HG02798 (cell line): ENCODE measurements around the gene SUN1.
"Not testable (repeated sequence)": the region's sequence is repeated elsewhere in the genome, so short reads cannot be mapped to it uniquely, and the experiment has no call there.

Source experiments
- ATAC-seq: cut with Tn5 transposase; IDR thresholded peaks from one replicate; pipeline ENCODE4 v1.9.1; 2021; ENCODE audit warnings: mild to moderate bottlenecking; ENCODE audit not compliant: unreplicated experiment, poor library complexity

Gene SUN1

GRCh38 chr7:803796-804195 lies 28.5 kb upstream of the SUN1 start:
- not testable (repeated sequence) for ATAC-seq

- no peak for ATAC-seq
Measured at GRCh38 chr7:805261-805660, 27.0 kb upstream of the SUN1 start.

GRCh38 chr7:815284-816216 lies 16.7 kb upstream of the SUN1 start:
- no peak for ATAC-seq

- ATAC-seq, result peak; percentile 94
Measured at GRCh38 chr7:816300-816750, 16.0 kb upstream of the SUN1 start.

GRCh38 chr7:816751-817671 lies 15.3 kb upstream of the SUN1 start:
- peak; percentile 14 for ATAC-seq

DNA sequence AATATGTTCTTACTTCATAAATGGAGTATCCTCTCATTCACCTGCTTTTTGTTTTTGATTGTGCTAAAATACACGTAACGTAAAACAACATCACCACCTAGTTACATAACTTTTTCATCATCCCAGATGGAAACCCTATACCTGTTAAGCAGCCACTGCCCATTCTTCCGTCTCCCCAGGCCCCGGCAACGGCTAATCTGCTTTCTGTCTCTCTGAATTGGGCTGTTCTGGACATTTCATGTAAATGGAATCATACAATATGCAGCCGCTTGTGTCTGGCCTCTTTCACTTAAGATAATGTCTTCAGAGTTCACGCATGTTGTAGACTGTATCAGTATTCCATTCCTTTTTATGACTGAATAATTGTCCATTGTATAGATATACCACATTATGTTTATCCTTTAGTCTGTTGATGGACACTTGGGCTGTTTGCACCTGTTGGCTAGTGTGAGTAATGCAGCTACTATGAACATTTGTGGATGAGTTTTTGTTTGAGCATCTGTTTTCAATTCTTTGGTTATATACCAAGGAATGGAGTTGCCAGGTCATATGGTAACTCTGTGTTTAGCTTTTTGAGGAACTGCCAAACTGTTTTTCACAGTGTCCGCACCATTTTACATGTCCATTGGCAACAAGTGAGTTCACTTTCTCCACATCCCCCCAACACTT lies 14.1 kb upstream of the SUN1 start:
- no peak for ATAC-seq

- ATAC-seq, result no peak
Measured at GRCh38 chr7:820341-820740, 11.9 kb upstream of the SUN1 start.

- ATAC-seq, result no peak
Measured at GRCh38 chr7:821688-822087, 10.6 kb upstream of the SUN1 start.

- ATAC-seq, result no peak
Measured at GRCh38 chr7:822692-823276, 9.5 kb upstream of the SUN1 start.

GRCh38 chr7:823649-824048 lies 8.6 kb upstream of the SUN1 start:
- ATAC-seq, result no peak

DNA sequence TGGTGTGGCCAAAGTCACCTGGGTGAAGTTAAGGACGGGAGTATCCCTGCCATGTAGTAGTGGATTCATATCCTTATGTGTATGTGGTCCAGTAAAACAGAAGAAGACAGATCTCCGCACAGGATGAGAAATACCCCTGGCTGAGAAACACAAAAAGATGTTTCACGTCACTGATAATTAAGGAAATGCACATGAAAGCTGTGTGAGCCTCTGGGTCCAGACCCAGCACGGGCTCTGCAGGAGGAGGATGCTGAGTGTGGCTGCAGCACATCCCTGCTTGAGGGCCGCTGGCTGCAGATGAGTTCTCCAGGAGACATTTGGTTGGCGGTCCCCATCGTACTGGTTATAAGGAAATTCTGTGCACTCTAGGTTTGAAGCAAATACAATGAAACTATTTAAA lies 8.2 kb upstream of the SUN1 start:
- ATAC-seq, result no peak

DNA sequence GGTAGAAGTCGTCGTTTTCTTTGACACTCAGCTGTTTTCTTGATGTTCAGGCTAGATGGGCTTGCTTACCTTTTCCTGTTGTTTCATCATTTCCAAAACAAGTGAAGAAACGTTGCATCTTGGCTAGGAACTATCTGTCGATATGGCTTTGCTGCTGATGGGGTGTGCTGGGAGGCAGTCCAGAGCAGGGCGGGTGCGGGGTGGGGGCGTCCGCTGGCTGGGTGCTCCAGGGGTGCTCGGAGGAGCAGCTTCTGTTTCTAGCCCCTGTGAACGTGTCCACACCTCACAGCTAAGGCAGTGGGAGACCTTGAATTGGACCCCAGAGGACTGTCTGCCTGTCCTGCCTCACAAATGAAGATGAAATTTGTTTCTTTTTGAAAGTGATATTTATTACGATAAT lies 7.6 kb upstream of the SUN1 start:
- no peak for ATAC-seq

- ATAC-seq, result no peak
Measured at GRCh38 chr7:825386-825785, 6.9 kb upstream of the SUN1 start.

DNA sequence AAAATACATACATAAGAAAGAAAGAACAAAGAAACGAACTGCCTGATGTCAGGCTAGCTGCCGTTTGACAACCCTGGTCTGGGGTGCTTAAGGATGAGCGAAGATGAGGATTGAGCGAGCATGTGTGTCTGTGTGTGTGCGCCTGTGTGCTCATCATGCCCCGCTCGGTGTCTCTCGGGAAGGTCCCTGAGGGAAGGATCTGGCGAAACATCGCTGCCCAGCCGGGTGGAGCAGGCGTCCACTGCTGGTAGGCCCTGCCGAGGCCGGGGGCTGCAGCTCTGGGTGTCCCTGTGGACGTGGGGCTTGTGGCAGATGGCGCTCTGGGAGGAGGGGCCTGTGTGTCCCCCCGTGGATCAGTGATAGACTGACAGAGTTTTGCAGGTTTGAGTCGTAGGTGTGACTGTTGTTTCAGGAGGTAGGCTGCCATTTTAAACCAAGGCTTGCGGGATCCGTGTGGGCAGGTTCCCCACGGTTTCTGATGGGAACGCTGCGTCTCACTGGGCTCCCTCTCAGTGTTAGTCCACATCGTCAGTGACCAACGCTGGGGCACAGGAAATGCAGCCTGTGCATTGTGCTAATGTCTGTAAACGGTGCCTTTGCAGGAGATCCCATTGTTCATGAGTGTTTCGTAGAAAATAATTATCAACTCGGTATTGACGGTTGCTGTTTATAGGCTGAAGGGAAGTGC lies 5.9 kb upstream of the SUN1 start:
- ATAC-seq, result no peak

- no peak for ATAC-seq
Measured at GRCh38 chr7:828793-829561, 3.3 kb upstream of the SUN1 start.

- ATAC-seq, result no peak
Measured at GRCh38 chr7:830069-830468, 2.2 kb upstream of the SUN1 start.

DNA sequence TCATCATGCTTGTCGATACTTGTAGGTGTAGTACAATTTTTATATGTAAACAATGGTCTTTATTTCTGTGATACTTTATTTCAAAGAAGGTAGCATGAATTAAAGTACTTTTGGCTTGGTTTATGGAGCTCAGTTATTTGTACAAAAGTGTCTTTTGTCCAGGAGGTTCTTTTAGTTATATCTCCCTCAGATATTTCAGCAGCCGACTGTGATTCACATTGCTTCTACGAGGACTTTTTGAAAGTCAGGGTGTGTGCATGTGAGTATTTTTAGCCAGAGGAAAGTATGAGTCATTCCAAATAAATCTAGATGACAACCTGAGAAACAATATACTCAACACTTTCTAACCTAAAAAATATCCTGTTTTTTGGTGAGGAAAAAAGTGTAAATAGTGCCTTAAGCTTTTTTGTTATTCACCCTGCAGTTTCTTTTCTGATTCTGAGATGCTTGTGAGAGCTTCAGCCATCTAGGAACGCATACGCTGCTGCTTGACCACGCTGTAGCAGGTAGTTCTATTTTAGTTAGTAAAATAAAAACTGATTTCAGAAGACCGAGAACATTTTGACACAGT lies 595 bp upstream of the SUN1 start:
- peak; percentile 56 for ATAC-seq

- no peak for ATAC-seq
Measured at GRCh38 chr7:832968-833424, 720 bp downstream of the SUN1 start.
